Activated CD8-positive, alpha-beta memory T cell treated with anti-CD3 and anti-CD28 coated beads, Interleukin-2, amount 50 U/mL, for 48 hours (primary cell): Measurements from ENCODE around the gene DLG2.
"Not testable (repeated sequence)": the region's sequence is repeated elsewhere in the genome, so short reads cannot be mapped to it uniquely, and the experiment has no call there.

Experiments
- DNase-seq: peaks from one replicate; pipeline ENCODE4 v3.0.0-alpha.2; 2020

DLG2 gene

GRCh38 chr11:83454674-83455073 lies 2172.5 kb downstream of the DLG2 start:
- DNase-seq: no peak

DNA sequence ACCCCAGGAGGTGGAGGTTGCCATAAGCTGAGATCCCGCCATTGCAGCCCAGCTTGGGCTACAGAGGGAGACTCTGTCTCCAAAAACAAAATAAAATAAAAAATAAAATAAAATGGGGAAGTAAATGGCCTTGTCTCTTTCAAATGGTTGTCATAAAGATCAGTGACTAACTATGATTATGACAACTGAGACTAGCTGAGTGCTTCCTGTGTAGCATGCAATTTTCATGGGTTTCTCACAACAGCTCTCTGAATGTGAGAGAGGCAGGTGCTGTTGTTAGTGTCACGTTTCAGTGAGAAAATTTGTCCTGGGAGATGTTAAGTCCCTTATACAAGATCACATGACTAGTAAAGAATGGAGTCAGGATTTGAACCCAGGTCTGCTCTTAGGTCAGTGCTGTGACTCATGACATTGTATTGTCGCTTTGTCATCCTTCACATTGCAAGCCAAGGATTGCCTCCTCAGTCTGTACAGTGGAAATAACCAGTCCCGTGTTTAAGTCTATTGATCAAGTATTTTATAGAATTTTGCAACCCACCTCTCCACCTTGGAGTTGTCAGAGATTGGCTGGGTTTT lies 2177.7 kb downstream of the DLG2 start:
- DNase-seq: no peak

- DNase-seq: no peak
These were observed 2178.5 kb downstream of the DLG2 start for GRCh38 chr11:83448686-83449085.

DNA sequence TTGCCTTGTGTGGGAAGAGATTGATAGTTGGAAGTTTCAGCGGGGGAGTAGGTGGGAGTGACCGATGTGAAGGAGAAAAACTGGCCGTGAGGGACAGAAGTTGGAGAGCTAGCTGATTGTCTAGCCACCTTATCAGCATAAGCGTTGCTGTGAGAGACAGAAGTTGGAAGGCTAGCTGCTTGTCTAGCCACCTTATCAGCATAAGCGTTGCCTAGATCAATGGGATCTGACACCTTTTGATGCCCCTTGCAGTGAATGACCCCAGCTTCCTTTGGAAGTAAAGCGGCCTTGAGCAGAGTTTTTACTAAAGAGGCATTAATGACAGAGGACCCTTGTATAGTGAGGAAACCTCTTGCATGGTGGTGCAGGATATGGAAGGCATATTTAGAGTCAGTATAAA lies 2183.3 kb downstream of the DLG2 start:
- DNase-seq: not testable (repeated sequence)

- no peak for DNase-seq
These were observed 2185.5 kb downstream of the DLG2 start for GRCh38 chr11:83441601-83442000.

DNA sequence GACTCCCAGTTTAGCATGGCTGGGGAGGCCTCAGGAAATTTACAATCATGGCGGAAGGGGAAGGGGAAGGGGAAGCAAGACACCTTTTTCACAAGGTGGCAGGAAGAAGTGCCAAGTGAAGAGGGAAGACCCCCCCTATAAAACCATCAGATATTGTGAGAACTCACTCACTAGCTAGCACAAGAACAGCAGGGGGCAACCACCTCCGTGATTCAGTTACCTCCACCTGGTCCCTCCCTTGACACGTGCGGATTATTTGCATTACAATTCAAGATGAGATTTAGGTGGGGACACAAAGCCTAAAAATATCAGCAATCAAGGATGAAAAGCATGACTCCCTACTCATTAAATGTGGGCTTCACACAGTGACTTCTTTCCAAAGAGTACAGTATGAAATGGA lies 2186.0 kb downstream of the DLG2 start:
- DNase-seq: no peak

GRCh38 chr11:83438438-83438837 lies 2188.7 kb downstream of the DLG2 start:
- no peak for DNase-seq

- no peak for DNase-seq
These were observed 2189.2 kb downstream of the DLG2 start for GRCh38 chr11:83437939-83438338.

- no peak for DNase-seq
These were observed 2190.3 kb downstream of the DLG2 start for GRCh38 chr11:83436855-83437254.

GRCh38 chr11:83434812-83435211 lies 2192.3 kb downstream of the DLG2 start:
- DNase-seq: not testable (repeated sequence)

DNA sequence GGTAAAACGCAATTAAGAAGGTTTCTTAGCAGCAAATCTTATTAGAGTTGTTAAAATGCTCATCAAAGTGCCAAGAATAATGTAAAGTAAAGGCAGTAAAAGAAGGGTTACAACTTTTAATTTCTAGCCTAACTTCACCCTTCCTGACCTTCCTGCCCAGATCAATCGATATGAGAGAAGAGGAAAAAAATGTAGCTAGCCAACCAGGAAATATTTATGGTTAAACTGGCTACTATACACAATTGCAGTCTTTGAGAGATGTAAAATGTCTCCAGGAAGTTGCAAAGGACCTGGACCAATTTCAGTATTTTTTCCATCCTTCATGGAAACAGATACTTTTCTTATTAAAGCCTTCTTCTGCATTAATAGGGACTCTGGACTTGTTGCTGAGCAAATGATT lies 2199.2 kb downstream of the DLG2 start:
- no peak for DNase-seq

DNA sequence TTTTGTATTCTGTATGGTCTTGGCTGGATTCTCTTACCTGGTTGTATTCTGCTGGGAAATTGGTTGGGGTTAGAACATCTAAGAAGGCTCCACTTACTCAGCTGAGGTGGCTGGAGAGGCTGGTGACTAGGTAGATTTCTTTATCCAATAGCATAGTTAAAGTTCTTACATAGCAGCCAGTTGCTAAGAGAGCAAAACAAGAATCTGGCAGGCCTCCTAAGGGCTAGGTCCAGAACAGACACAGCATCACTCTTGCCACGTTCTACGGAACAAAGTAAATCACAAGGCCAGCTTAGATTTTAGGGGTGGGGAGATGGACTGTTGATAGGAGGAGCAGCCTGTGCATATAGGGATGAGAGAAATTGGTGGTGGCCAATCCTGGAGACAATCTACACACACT lies 2199.6 kb downstream of the DLG2 start:
- DNase-seq: no peak

DNA sequence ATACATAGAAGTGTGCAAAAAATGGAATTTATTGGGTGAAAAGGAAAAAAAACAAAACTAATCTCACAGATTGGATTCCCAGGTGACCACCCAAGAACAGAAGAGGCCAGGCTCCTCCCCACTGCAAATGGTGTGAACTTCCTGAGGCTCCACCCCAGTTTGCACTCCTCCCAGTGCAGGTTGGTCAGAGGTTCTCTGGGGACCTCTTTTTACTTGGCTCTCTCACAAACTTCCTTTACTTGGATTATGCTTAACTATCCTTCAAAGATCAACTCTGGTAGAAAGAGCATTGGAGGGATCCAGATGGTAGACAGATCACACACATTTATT lies 2202.0 kb downstream of the DLG2 start:
- DNase-seq: no peak

DNA sequence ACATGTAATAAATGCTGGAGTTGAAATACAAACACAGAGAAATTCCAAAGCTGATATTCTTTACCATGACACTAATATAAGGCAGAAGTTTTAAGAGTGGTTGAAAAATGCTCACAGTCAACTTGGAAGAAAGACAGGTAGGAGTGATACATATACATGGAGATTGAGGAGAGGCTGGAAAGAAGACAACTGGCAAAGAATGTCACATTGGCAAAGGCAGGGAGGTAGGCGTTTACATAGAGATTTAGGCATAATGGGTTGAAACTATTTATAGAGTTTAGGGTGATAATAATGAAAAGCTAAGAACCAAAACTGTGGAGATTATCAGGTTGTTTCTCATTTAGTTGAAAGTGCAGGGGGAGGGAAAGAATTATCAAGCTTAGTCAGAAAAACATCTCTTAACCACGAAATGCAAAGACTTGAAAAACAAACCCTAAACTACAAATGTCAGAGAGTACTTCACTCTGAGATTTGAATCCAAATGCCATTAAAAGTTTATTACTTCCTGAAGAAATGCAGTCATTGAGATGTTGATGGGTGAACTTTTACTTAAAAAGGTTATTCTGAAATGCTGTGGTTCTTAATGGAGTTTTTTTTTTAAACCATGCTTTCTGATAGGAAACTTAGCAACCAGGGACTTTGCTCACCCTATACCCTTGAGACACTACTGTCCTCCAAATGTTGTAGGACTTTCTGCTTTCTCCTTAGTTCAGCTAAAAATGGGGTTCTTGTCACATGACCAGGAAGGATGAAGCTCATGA lies 2202.6 kb downstream of the DLG2 start:
- DNase-seq: no peak

DNA sequence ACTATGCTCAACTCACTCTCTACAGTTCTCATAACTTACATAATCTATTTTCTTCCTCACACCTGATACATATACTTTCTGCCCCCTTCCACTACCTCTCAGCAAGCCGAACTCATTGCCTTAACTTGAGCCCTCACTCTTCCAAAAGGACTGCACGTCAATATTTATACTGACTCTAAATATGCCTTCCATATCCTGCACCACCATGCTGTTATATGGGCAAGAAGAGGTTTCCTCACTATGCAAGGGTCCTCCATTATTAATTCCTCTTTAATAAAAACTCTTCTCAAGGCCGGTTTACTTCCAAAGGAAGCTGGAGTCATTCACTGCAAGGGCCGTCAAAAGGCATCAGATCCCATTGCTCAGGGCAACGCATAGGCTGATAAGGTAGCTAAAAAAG lies 2204.5 kb downstream of the DLG2 start:
- DNase-seq: not testable (repeated sequence)

DNA sequence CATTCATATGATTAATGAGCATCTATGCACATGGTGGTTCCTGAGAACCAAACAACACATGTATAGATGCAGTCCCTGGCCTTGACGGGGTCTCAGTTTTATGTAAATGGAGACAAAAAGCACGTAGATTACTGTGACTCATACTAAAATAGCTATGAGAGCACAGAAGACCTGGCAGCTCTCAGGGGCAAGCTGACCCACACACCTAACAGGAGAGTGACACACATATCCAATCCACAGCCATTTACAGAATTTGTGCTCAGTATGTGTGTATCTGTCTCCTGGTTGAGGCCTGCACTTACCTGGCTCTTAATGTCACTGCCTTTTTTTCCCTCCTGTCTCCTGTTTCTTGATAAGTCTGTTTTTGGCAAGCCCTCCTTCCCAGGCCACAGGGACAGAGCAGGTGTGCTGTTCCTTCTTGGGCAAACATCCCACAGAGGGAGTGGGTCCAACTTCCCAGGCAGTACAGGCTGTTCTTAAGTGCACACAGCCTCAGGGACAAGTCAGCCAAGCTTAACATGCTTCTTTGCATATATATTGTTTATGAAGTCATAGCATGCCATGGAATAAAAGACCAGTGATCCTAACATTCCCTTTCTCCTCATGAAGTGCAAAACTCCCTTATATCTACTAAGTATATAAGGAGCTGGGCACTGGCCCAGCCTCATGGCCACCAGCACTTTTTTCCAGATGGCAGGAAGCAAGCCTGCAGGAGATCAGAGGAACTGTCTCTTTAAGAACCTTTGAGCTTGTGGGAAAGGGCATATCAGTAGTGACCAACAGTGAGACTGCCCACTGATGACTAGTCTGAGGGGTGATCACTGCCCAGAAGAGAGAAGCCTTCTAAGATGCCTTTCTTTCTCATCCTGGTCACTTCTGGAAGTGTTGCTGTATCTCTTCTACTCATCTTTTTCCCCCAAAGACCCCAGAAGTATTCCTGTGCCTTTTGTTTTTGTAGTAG lies 2216.3 kb downstream of the DLG2 start:
- no peak for DNase-seq

GRCh38 chr11:83409891-83410290 lies 2217.3 kb downstream of the DLG2 start:
- DNase-seq: no peak

DNA sequence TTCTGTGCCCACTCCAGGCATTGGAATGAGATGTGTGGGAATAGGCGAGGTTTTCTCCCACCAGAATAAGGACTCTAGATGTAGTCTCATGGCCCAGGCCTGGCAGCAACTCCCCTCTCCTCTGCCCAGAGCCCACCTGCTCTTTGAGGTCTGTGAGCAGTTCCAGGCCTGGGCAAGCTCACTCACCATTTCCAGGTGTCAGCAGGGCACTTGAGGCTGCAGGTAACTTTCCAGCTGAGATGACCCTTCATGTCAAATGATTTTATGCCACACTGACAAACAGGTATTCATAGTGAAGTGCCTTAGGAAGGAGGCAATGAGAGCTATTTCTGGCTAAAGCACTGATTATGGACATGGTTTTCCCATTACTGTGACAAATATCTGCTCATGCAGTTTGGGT lies 2217.7 kb downstream of the DLG2 start:
- DNase-seq: no peak

DNA sequence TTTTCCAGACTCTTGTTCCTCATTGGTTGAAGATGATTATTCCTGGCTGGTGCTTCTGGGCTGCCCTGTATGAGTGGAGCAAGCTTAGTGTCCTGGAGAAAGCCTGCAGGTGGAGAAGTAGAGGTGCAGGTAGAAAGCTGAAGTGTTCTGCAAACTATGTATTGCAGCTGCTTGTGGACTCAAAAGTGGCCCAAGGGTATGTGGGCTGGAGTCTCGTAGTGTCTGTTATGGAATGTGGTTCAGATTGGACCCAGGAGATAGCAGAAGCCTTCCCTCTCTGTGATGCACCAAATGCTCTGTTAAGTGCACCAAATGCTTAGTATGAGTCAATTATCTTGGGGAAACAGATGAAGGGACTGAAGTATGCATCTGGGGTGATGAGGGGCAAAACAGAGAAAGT lies 2218.2 kb downstream of the DLG2 start:
- no peak for DNase-seq
